CD4-positive, alpha-beta T cell treated with Interleukin-4 for 1 hour (primary cell): ENCODE results near the gene PRR14L.
"Not testable (repeated sequence)": the region's sequence is repeated elsewhere in the genome, so short reads cannot be mapped to it uniquely, and the experiment has no call there.

Experiments used
- DNase-seq, 2 donors: peaks; one replicate each; pipeline ENCODE4 v3.0.0-alpha.2; 2020 to 2022

Gene PRR14L

GRCh38 chr22:31681349-31682345 is 68.3 kb downstream of the PRR14L start:
- no peak for DNase-seq

DNA sequence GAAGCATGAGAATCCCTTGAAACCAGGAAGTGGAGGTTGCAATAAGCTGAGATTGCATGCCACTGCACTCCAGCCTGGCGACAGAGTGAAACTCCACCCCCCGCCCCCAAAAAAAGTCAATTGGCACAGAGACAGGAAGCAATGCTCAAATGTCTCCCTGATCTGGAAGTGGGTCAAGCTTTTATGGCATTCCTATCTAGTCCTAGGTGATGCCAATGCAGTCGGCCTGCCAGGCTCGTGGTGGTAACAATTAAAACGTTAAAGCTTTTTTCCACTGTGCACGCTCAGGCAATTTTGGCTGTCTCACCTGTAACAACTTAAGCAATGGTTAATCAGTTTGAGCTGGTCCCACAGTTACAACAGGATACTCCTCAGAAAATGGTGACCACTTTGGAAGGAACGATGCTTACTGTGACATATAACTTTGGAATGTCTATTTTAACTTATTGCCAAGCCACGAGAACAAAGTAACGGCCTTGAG is 69.0 kb downstream of the PRR14L start:
- DNase-seq = no peak

GRCh38 chr22:31678748-31679147 is 71.2 kb downstream of the PRR14L start:
- no peak for DNase-seq

GRCh38 chr22:31676700-31677099 is 73.2 kb downstream of the PRR14L start:
- DNase-seq = peak; percentile 96

DNA sequence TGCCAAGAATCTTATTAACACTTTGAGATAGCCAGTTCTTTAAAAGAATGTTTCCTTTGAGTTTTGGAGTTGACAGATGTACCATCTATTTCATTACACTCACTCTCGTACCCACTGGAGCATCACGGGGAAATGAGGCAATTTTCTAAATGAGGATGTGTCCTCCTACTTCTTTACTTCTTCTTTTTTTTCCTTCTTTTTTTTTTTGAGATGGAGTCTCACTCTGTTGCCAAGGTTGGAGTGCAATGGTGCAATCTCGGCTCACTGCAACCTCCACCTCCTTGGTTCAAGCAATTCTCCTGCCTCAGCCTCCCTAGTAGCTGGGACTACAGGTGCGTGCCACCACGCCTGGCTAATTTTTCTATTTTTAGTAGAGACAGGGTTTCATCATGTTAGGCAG is 75.7 kb downstream of the PRR14L start:
- DNase-seq = peak in 1 of 2 donors; percentile 16

DNA sequence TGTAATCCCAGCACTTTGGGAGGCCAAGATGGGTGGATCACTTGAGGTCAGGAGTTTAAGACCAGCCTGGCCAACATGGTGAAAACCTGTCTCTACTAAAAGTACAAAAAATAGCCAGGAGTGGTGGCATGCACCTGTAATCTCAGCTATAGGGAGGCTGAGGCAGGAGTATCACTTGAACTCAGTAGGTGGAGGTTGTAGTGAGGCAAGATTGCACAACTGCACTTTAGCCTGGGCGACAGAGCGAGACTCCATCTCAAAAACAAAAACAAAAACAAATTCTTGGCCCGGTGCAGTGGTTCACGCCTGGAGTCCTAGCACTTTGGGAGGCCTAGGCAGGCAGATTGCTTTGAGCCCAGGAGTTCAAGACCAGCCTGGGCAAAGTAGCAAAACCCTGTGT is 81.1 kb downstream of the PRR14L start:
- not testable (repeated sequence) for DNase-seq

- no peak for DNase-seq
These were observed 87.3 kb downstream of the PRR14L start for GRCh38 chr22:31662668-31663037.

GRCh38 chr22:31661851-31662667 is 87.9 kb downstream of the PRR14L start, which contains the start of gene PISD:
TSS of gene PISD (minus strand) at chr22:31662215. CDS start at chr22:31662208, 7 bp downstream.
- peak; percentile 96 to 97 for DNase-seq

DNA sequence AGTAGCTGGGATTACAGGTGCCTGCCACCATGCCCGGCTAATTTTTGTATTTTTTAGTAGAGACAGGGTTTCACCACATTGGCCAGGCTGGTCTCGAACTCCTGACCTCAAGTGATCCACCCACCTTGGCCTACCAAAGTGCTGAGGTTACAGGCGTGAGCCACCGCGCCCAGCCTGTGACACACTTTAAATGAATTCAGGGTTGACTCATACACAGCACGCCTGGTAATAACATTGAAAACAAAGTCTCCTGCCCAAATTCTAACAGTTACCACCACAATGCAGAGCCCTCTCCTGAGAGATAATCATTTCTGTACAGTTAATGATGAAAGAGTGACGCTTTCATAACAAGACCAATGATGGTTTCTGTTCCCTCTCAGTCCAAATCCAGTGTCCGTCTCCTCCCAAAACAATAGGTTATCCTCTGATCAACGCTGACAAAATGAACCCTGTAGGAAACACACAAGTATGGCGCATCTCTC is 89.0 kb downstream of the PRR14L start:
- DNase-seq = peak in 1 of 2 donors; percentile 29

DNA sequence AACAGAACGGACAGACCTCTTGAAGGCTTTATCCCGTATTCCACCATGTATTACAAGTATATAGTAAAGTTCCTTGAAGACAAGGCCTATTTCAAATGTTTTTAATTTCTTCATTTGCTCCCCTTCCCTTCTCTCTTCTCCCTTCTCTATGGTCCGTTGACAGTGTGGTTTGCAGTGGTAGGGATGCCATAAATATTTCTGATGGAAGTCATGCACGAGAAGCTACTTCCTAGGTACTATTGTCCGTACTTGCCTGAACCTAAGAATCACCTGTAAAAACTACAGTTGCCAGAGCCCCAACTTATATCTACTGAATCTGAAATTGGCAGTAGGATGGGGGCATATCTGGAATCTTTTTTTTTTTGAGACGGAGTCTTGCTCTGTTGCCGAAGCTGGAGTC is 90.7 kb downstream of the PRR14L start:
- no peak for DNase-seq

- no peak for DNase-seq
These were observed 95.5 kb downstream of the PRR14L start for GRCh38 chr22:31654408-31654807.

DNA sequence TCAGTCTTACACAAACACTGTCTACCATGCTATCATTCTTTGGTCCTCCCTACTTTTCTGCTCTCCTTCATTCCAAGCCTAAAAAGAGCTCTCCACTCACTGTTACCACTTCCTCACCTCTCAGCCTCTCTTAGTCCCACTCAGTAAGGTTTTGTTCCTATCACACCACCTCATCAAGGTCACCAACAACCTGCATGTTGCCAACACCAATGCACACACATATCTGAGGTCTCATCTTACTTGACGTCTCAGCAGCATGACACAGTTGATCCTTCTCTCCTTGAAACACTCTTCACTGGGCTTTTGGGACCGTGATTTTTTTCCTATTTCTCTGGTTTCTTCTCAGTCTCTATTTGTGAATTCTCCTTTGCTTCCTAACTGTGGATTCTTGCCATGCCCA is 96.0 kb downstream of the PRR14L start:
- no peak for DNase-seq

- no peak for DNase-seq
These were observed 96.8 kb downstream of the PRR14L start for GRCh38 chr22:31652911-31653684.

- DNase-seq = no peak
These were observed 97.8 kb downstream of the PRR14L start for GRCh38 chr22:31652088-31652487.

DNA sequence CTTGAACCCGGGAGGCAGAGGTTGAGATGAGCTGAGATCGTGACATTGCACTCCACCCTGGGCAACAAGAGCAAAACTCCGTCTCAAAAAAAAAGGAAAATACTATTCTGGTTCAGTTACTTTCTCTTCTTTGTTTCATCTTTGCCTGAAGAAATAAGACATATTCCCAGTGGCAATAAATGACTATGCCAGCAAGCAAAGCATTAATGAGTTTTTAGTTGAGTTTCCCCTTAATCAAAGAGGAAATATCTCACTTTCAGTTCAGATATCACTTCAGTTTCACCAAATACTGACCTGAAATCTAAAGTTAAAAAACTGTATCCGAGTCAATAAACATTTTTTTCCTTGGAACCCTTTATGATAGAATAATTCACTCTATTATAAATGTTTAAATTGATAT is 98.3 kb downstream of the PRR14L start:
- DNase-seq = no peak

- no peak for DNase-seq
These were observed 99.5 kb downstream of the PRR14L start for GRCh38 chr22:31650391-31650790.

- no peak for DNase-seq
These were observed 102.2 kb downstream of the PRR14L start for GRCh38 chr22:31647523-31648320.

GRCh38 chr22:31647066-31647465 is 102.9 kb downstream of the PRR14L start:
- DNase-seq = no peak

DNA sequence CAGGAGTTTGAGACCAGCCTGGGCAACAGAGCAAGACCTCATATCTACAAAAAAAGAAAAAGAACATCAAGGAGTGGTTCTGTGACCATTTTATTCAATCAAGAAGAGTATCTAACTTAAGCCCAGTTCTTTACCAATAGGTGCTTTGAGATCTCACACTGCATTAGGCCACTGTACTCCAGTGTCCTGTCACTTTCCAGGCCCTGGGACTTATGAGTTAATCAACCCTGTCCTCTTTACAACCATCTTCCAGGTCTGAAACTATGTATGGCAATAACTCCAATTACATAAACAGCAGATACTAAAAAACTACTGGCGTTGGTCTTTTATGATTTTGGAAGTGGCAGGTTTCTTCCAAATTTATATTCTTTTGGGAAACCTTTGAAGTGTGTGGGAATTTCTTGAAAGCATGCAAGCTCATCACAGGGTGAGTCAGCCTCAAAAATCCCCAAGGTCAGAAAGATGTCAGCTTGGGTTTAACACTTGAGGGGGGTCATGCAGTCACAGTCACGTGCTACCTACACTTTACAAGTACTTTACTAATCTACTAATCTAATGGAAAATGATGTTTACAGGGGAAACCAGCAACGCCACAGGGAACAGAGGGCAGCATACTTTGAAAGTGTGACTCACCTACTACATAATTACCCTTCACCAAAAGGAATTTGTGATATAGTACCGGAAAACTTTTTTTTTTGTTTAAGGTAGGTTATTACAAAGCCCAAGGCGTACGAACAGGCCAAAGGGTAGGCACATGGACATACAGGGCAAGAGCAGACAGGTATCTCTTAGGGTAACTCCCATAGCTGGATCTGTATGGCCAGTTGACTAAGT is 103.5 kb downstream of the PRR14L start:
- DNase-seq = no peak

GRCh38 chr22:31639436-31640039 is 110.4 kb downstream of the PRR14L start:
- DNase-seq = no peak
